OCI-LY1 (cell line): Measurements from ENCODE around the gene MRAS.

Experiments
- H2AFZ ChIP-seq: fragments of 200-600 bp; sonication (generic), shearing (Covaris generic); 2 replicates; pipeline ENCODE4 v1.6.0; 2014; ENCODE audit warnings: antibody characterized with exemption, mild to moderate bottlenecking, low read length
- H3F3A ChIP-seq: fragments of 200-600 bp; sonication (generic), shearing (Covaris generic); 2 replicates; pipeline ENCODE4 v1.6.0; 2014; ENCODE audit warnings: mild to moderate bottlenecking, antibody characterized with exemption, low read length, moderate library complexity; ENCODE audit not compliant: insufficient read depth
- H3K27ac ChIP-seq: fragments of 200-600 bp; sonication (generic); 2 replicates; pipeline ENCODE4 v1.5.1; 2014; ENCODE audit warnings: low read length, mixed run types, mild to moderate bottlenecking, low read depth; ENCODE audit not compliant: poor library complexity, severe bottlenecking
- H3K27me3 ChIP-seq: fragments of 200-600 bp; sonication (generic); 2 replicates; pipeline ENCODE4 v1.6.0; 2014; ENCODE audit warnings: antibody characterized with exemption, mild to moderate bottlenecking, low read length, moderate library complexity; ENCODE audit not compliant: insufficient read depth
- H3K36me3 ChIP-seq: fragments of 200-600 bp; sonication (generic); 2 replicates; pipeline ENCODE4 v1.6.1; 2014; ENCODE audit warnings: mild to moderate bottlenecking, antibody characterized with exemption, low read length, moderate library complexity, mixed read lengths; ENCODE audit not compliant: insufficient read depth
- H3K4me1 ChIP-seq: fragments of 200-600 bp; sonication (generic); 2 replicates; pipeline ENCODE4 v1.5.1; 2014; ENCODE audit warnings: mild to moderate bottlenecking, low read length, moderate library complexity; ENCODE audit not compliant: insufficient read depth, severe bottlenecking
- H3K4me2 ChIP-seq: fragments of 200-600 bp; sonication (generic), shearing (Covaris generic); 2 replicates; pipeline ENCODE4 v1.6.1; 2014; ENCODE audit warnings: low read length
- H3K4me3 ChIP-seq: fragments of 200-600 bp; sonication (generic); 2 replicates; pipeline ENCODE4 v1.5.1; 2014; ENCODE audit warnings: low read length, low read depth, mild to moderate bottlenecking, mixed read lengths; ENCODE audit not compliant: poor library complexity, severe bottlenecking
- H3K79me2 ChIP-seq: fragments of 200-600 bp; shearing (Covaris generic); 2 replicates; pipeline ENCODE4 v1.6.1; 2016; ENCODE audit warnings: mixed run types, low read length, mixed read lengths; ENCODE audit not compliant: insufficient read depth
- H3K9ac ChIP-seq: fragments of 200-600 bp; sonication (generic), shearing (Covaris generic); 2 replicates; pipeline ENCODE4 v1.6.1; 2014; ENCODE audit warnings: mild to moderate bottlenecking, low read length, mixed read lengths
- H3K9me2 ChIP-seq: fragments of 200-600 bp; sonication (generic), shearing (Covaris generic); 2 replicates; pipeline ENCODE4 v1.6.1; 2014; ENCODE audit warnings: low read depth, mild to moderate bottlenecking, low read length, mixed read lengths
- H3K9me3 ChIP-seq: fragments of 200-600 bp; shearing (Covaris generic); 2 replicates; pipeline ENCODE4 v1.6.1; 2014; ENCODE audit warnings: low read length, mixed read lengths
- H4K20me1 ChIP-seq: fragments of 200-600 bp; sonication (generic), shearing (Covaris generic); 2 replicates; pipeline ENCODE4 v1.6.0; 2016; ENCODE audit warnings: mild to moderate bottlenecking, low read length; ENCODE audit not compliant: insufficient read depth
- EZH2 ChIP-seq: fragments of 200-600 bp; sonication (generic), shearing (Covaris generic); IDR thresholded peaks from 2 replicates; pipeline ENCODE4 v1.8.0; 2017; ENCODE audit warnings: borderline replicate concordance, mixed run types, mild to moderate bottlenecking, antibody characterized with exemption, low read length, moderate library complexity, mixed read lengths
- TF ChIP-seq, protein P1 (sequence below): fragments of 200-600 bp; sonication (generic), shearing (Covaris generic); IDR thresholded peaks from 2 replicates; pipeline ENCODE4 v1.5.1; 2017; ENCODE audit warnings: mild to moderate bottlenecking, antibody characterized with exemption, low read length, moderate library complexity, mixed read lengths

The MRAS gene

DNA sequence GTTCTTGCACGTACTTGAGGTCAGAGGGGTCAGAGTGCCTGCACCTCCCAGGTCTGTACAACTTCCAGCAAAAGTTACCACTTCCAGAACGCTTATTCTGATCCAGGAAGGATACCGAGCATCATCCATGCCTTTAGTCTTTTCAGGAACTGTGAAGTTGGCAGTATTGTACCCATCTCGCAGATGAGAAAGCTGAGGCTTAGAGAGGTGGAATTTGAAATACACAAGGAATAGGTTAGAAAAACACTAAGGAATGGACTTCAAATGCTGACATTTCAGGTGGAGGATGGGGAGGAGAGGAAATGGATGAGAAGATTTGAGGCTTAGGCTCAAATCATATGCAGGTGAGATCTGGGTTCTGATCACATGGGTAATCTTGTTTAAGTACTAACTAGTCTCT is 97.3 kb downstream of the MRAS start:
- no peaks in the 10 kb centered on the region for H3K79me2 ChIP-seq
- no peak overlapping the region for H3K9ac ChIP-seq

DNA sequence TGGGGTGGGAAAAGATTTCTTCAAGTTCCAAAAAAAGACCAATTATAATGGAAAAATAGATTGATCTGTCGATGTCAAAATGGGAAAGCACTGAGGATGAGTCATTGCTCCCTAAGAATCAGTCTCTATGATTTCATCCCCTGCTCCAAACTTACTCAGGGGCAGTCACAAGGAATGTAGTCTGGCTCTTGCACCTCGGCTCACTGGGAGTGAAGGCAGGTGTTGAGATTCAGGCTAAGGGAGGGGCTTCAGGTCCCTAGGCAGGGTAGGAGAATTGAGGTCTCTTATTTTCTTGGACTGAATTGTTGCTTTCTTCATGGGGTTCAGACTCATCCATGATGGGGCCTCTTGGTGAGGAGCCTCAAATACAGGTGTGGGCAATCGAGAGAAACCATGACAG is 100.3 kb downstream of the MRAS start:
- H3K9ac ChIP-seq, result no peak overlapping the region
- H3F3A ChIP-seq, result no peaks in the 10 kb centered on the region
- no peak overlapping the region for H3K4me3 ChIP-seq
- no peak overlapping the region for H3K27ac ChIP-seq
- no peaks in the 10 kb centered on the region for H3K36me3 ChIP-seq
- no peaks in the 10 kb centered on the region for H3K79me2 ChIP-seq
- TF ChIP-seq EZH2, result no peak
- TF ChIP-seq, protein P1, sequence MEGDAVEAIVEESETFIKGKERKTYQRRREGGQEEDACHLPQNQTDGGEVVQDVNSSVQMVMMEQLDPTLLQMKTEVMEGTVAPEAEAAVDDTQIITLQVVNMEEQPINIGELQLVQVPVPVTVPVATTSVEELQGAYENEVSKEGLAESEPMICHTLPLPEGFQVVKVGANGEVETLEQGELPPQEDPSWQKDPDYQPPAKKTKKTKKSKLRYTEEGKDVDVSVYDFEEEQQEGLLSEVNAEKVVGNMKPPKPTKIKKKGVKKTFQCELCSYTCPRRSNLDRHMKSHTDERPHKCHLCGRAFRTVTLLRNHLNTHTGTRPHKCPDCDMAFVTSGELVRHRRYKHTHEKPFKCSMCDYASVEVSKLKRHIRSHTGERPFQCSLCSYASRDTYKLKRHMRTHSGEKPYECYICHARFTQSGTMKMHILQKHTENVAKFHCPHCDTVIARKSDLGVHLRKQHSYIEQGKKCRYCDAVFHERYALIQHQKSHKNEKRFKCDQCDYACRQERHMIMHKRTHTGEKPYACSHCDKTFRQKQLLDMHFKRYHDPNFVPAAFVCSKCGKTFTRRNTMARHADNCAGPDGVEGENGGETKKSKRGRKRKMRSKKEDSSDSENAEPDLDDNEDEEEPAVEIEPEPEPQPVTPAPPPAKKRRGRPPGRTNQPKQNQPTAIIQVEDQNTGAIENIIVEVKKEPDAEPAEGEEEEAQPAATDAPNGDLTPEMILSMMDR, result no peak
- H4K20me1 ChIP-seq, result no peaks in the 10 kb centered on the region
- no peak overlapping the region for H3K4me2 ChIP-seq
- H3K9me3 ChIP-seq, result no peaks in the 10 kb centered on the region
- no peaks in the 10 kb centered on the region for H3K4me1 ChIP-seq
- 0 out of 2 replicates have a peak, but pooled peaks cover 4% of the 10 kb centered on the region for H3K27me3 ChIP-seq
- no peaks in the 10 kb centered on the region for H3K9me2 ChIP-seq
- no peak overlapping the region for H2AFZ ChIP-seq

More for the DNA sequence above, 97.3 kb downstream of the MRAS start:
- H3K4me2 ChIP-seq, result no peak overlapping the region
- no peak overlapping the region for H3K27ac ChIP-seq
- no peak overlapping the region for H2AFZ ChIP-seq
- H3K36me3 ChIP-seq, result no peaks in the 10 kb centered on the region
- H4K20me1 ChIP-seq, result no peaks in the 10 kb centered on the region
- H3K9me2 ChIP-seq, result no peaks in the 10 kb centered on the region
- no peaks in the 10 kb centered on the region for H3F3A ChIP-seq
- 0 out of 2 replicates have a peak, but pooled peaks cover 4% of the 10 kb centered on the region for H3K27me3 ChIP-seq
- no peaks in the 10 kb centered on the region for H3K9me3 ChIP-seq
- no peak overlapping the region for H3K4me3 ChIP-seq
- H3K4me1 ChIP-seq, result no peaks in the 10 kb centered on the region
- TF ChIP-seq EZH2, result no peak

DNA sequence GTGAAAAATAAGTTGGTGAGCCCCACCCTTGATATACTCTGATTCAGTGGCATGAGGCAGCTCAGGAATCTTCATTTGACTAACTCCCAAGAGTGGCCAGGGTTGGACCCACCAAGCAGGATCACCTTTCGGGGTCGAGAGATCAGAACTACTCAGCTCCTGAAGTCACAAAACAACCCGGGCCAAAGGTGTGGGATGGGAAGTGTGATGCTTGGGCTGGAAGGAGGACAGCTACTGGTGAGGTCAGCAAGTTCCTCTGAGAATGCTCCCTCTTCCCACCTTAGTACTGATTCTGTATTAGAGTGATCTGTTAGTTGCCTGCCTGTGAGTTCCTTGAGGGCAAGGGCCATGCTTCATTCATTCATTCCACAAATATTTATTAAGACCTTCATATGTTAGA is 101.1 kb downstream of the MRAS start:
- no peaks in the 10 kb centered on the region for H3K9me2 ChIP-seq

DNA sequence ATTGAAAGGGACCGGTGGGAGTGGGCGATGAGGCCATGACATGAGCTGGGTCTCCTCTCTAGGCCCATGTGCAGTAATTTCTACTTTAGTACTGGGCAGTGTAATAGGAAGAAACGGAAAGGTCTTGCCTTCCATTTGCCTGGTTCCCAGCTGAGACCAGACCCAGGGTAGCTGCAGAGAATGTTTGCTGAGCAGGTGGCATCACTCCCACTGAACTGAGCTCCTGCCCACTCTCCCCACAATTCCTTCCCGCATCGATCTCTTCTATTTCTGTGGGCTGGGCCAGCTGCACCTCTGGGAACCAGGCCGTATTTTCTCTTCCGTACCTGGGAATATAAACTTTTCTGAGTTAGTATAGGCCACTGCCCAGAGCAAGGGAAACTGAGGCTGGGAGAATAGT is 101.8 kb downstream of the MRAS start:
- H3K79me2 ChIP-seq, result no peaks in the 10 kb centered on the region
- TF ChIP-seq, protein P1, result no peak
- no peak for TF ChIP-seq EZH2
- no peak overlapping the region for H3K9ac ChIP-seq
- H2AFZ ChIP-seq, result no peak overlapping the region
- no peaks in the 10 kb centered on the region for H3K27me3 ChIP-seq
- H3K4me2 ChIP-seq, result no peak overlapping the region
- H3F3A ChIP-seq, result no peaks in the 10 kb centered on the region
- no peaks in the 10 kb centered on the region for H3K9me3 ChIP-seq
- no peak overlapping the region for H3K4me3 ChIP-seq
- H3K36me3 ChIP-seq, result no peaks in the 10 kb centered on the region
- H3K4me1 ChIP-seq, result no peaks in the 10 kb centered on the region
- no peak overlapping the region for H3K27ac ChIP-seq
- no peaks in the 10 kb centered on the region for H4K20me1 ChIP-seq
- H3K9me2 ChIP-seq, result no peaks in the 10 kb centered on the region

More for the DNA sequence above, 101.1 kb downstream of the MRAS start:
- Histone ChIP-seq H3K4me1 (no peaks in the 10 kb centered on the region), H3K27ac (no peak overlapping the region), H3K9ac (no peak overlapping the region), H3K9me3 (no peaks in the 10 kb centered on the region), H3K79me2 (no peaks in the 10 kb centered on the region), H4K20me1 (no peaks in the 10 kb centered on the region), H3F3A (no peaks in the 10 kb centered on the region), H3K4me2 (no peak overlapping the region), H3K36me3 (no peaks in the 10 kb centered on the region), H2AFZ (no peak overlapping the region), H3K27me3 (0 out of 2 replicates have a peak, but pooled peaks cover 2% of the 10 kb centered on the region), H3K4me3 (no peak overlapping the region)
- TF ChIP-seq, protein P1, result no peak
- no peak for TF ChIP-seq EZH2
